ENCODE results near the gene PANX2.
"Not testable (repeated sequence)": the region's sequence is repeated elsewhere in the genome, so short reads cannot be mapped to it uniquely, and the experiment has no call there.

PANX2 gene

GRCh38 chr22:50170453-50171318 lies at the start of gene PANX2:
TSS of gene PANX2 (plus strand) at chr22:50170731. CDS start at chr22:50170731, 0 bp downstream.
- no peak for DNase-seq

GRCh38 chr22:50121202-50121740 lies 49.3 kb upstream of the PANX2 start:
- DNase-seq: no peak

- no peak for DNase-seq
These were observed 47.4 kb upstream of the PANX2 start for GRCh38 chr22:50123119-50123518.

GRCh38 chr22:50125029-50125428 lies 45.5 kb upstream of the PANX2 start:
- DNase-seq: no peak

GRCh38 chr22:50129121-50129736 lies 41.3 kb upstream of the PANX2 start:
- DNase-seq: no peak

GRCh38 chr22:50131894-50132293 lies 38.6 kb upstream of the PANX2 start:
- DNase-seq: no peak

- DNase-seq: no peak
These were observed 36.0 kb upstream of the PANX2 start for GRCh38 chr22:50134481-50134880.

- DNase-seq: no peak
These were observed 33.9 kb upstream of the PANX2 start for GRCh38 chr22:50136581-50137015.

- not testable (repeated sequence) for DNase-seq
These were observed 33.3 kb upstream of the PANX2 start for GRCh38 chr22:50137277-50137676.

GRCh38 chr22:50138041-50138440 lies 32.5 kb upstream of the PANX2 start:
- no peak for DNase-seq

GRCh38 chr22:50138988-50139387 lies 31.5 kb upstream of the PANX2 start:
- DNase-seq: no peak

- no peak for DNase-seq
These were observed 30.6 kb upstream of the PANX2 start for GRCh38 chr22:50139843-50140415.

GRCh38 chr22:50140615-50141014 lies 29.9 kb upstream of the PANX2 start:
- no peak for DNase-seq

- DNase-seq: no peak
These were observed 29.1 kb upstream of the PANX2 start for GRCh38 chr22:50141462-50141861.

GRCh38 chr22:50141891-50142363 lies 28.6 kb upstream of the PANX2 start:
- no peak for DNase-seq

- DNase-seq: no peak
These were observed 27.4 kb upstream of the PANX2 start for GRCh38 chr22:50143096-50143495.

GRCh38 chr22:50144005-50144614 lies 26.4 kb upstream of the PANX2 start:
- no peak for DNase-seq

- no peak for DNase-seq
These were observed 24.7 kb upstream of the PANX2 start for GRCh38 chr22:50145721-50146438.

GRCh38 chr22:50146439-50147238 lies 23.9 kb upstream of the PANX2 start:
- DNase-seq: no peak

GRCh38 chr22:50147258-50148165 lies 23.0 kb upstream of the PANX2 start:
- not testable (repeated sequence) for DNase-seq

- DNase-seq: no peak
These were observed 22.4 kb upstream of the PANX2 start for GRCh38 chr22:50148166-50148500.
